Measurements from ENCODE around the gene TGFB2.

DNA sequence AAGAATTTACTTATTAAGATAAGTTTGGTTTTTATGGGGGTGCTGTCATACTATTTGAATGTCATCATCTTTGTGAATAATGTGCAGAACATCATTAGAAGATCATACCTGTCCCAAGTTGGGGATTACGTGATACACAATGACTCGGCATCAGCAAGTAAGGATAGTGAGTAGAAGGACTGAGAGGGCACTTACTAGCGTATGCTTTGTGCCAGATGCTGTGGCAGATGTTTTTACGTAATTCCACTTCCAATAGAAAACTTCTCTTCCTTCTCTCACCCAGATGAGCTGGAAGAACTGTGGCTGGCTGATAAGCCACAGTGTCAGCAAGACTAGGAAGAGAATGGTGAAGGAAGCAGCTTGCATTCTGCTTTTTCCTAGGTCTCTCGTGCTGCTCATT, 28.1 kb upstream of the TGFB2 start:
- TF ChIP-seq CTCF (conservative IDR thresholded peaks at IDR 0.05; ENCODE audit: low read depth in 2 of 2) (no peak), REST (IDR thresholded peaks at IDR 0.05; ENCODE audit: unreplicated experiment) (no peak), ZNF114 (CRISPR knock-in tag; IDR thresholded peaks at IDR 0.05) (no peak), EZH2 (IDR thresholded peaks at IDR 0.05; ENCODE audit: low read depth, unreplicated experiment) (no peak), POLR2AphosphoS5 (IDR thresholded peaks at IDR 0.05; ENCODE audit: low read depth) (no peak), EZH2phosphoT487 (IDR thresholded peaks at IDR 0.05; ENCODE audit: unreplicated experiment) (no peak), ZNF331 (CRISPR knock-in tag; IDR thresholded peaks at IDR 0.05; ENCODE audit: low read depth) (no peak)

All from GM23338 (cell line).